Measurements from ENCODE around the gene PARD3.

PARD3 gene

GRCh38 chr10:34475786-34476185 lies 339.3 kb downstream of the PARD3 start:
- DNase-seq (ENCODE audit: low read depth, low spot score): no peak
- ChIA-PET POLR2A (no interaction called here), CTCF (interaction anchor here (1.1 kb wide), 1 partner anchor 9 kb away, joined by 3 read pairs; no protein-coding TSS in a partner anchor)
- no peak overlapping the region for H3K4me3 ChIP-seq (ENCODE audit: low read depth, low read length)
- no peak for TF ChIP-seq CTCF (IDR thresholded peaks at IDR 0.05; ENCODE audit: insufficient read depth, low read length, missing control alignments)

GRCh38 chr10:34475274-34475646 lies 339.8 kb downstream of the PARD3 start:
- ChIA-PET CTCF (interaction anchor here (1.1 kb wide), 1 partner anchor 10 kb away, joined by 3 read pairs; no protein-coding TSS in a partner anchor), POLR2A (no interaction called here)
- TF ChIP-seq CTCF (IDR thresholded peaks at IDR 0.05; ENCODE audit: insufficient read depth, low read length, missing control alignments): no peak
- no peak overlapping the region for H3K4me3 ChIP-seq (ENCODE audit: low read depth, low read length)
- no peak for DNase-seq (ENCODE audit: low read depth, low spot score)

- ChIA-PET CTCF (interaction anchor here (1.1 kb wide), 1 partner anchor 10 kb away, joined by 3 read pairs; no protein-coding TSS in a partner anchor), POLR2A (no interaction called here)
- no peak overlapping the region for H3K4me3 ChIP-seq (ENCODE audit: low read depth, low read length)
- DNase-seq (ENCODE audit: low read depth, low spot score): no peak
- TF ChIP-seq CTCF (IDR thresholded peaks at IDR 0.05; ENCODE audit: insufficient read depth, low read length, missing control alignments): no peak
Observed at GRCh38 chr10:34474555-34475273, 340.4 kb downstream of the PARD3 start.

- DNase-seq (ENCODE audit: low read depth, low spot score): no peak
- POLR2A ChIA-PET: no interaction called here
- TF ChIP-seq CTCF (IDR thresholded peaks at IDR 0.05; ENCODE audit: insufficient read depth, low read length, missing control alignments): no peak
- no peak overlapping the region for H3K4me3 ChIP-seq (ENCODE audit: low read depth, low read length)
- CTCF ChIA-PET: no interaction called here
Observed at GRCh38 chr10:34474009-34474376, 341.1 kb downstream of the PARD3 start.

GRCh38 chr10:34473174-34474008 lies 341.7 kb downstream of the PARD3 start:
- DNase-seq (ENCODE audit: low read depth, low spot score): no peak
- POLR2A ChIA-PET: no interaction called here
- CTCF ChIA-PET: no interaction called here
- H3K4me3 ChIP-seq (ENCODE audit: low read depth, low read length): no peak overlapping the region
- TF ChIP-seq CTCF (IDR thresholded peaks at IDR 0.05; ENCODE audit: insufficient read depth, low read length, missing control alignments): no peak

- no peak for DNase-seq (ENCODE audit: low read depth, low spot score)
- ChIA-PET POLR2A (no interaction called here), CTCF (no interaction called here)
- no peak overlapping the region for H3K4me3 ChIP-seq (ENCODE audit: low read depth, low read length)
- TF ChIP-seq CTCF (IDR thresholded peaks at IDR 0.05; ENCODE audit: insufficient read depth, low read length, missing control alignments): no peak
Observed at GRCh38 chr10:34470307-34470706, 344.8 kb downstream of the PARD3 start.

All from AG04449 (cell line).